Liver (tissue), 9 donors: ENCODE measurements around the gene FAM161B. TPM values are rescaled to one million over a fixed set of nuclear protein-coding genes. Genes with fewer than 3 reads are reported as not detected.

Experiments used
- DNase-seq: peaks from one replicate; pipeline ENCODE4 v3.0.0-alpha.2; 2017; ENCODE audit warnings: low spot score
- H3K27ac ChIP-seq, 2 donors: one replicate each; pipeline ENCODE4 v1.7.0; 2013; ENCODE audit warnings: inconsistent platforms in 2 of 2, low read length in 2 of 2, control low read depth in 1 of 2, low read depth in 1 of 2, mild to moderate bottlenecking in 1 of 2
- H3K27me3 ChIP-seq, 4 donors: one replicate each; pipeline versions ENCODE4 v1.6.1 to v1.7.0; 2013; ENCODE audit warnings: low read length in 3 of 4, inconsistent platforms in 1 of 4, mild to moderate bottlenecking in 1 of 4, moderate library complexity in 1 of 4; ENCODE audit not compliant: control insufficient read depth in 4 of 4, insufficient read depth in 4 of 4
- H3K36me3 ChIP-seq, 4 donors: one replicate each; pipeline versions ENCODE4 v1.6.1 to v1.7.0; 2013; ENCODE audit warnings: low read length in 3 of 4, mild to moderate bottlenecking in 3 of 4, low read depth in 1 of 4, moderate library complexity in 1 of 4; ENCODE audit not compliant: control insufficient read depth in 4 of 4, insufficient read depth in 3 of 4
- H3K4me1 ChIP-seq, 4 donors: one replicate each; pipeline versions ENCODE4 v1.6.1 to v1.7.0; 2013; ENCODE audit warnings: low read length in 3 of 4, mild to moderate bottlenecking in 3 of 4, moderate library complexity in 1 of 4; ENCODE audit not compliant: control insufficient read depth in 4 of 4, insufficient read depth in 4 of 4
- H3K4me3 ChIP-seq, 3 donors: one replicate each; pipeline versions ENCODE4 v1.6.1 to v1.7.0; 2013; ENCODE audit warnings: low read length in 3 of 3, control low read depth in 1 of 3, low read depth in 1 of 3, mild to moderate bottlenecking in 1 of 3
- H3K9ac ChIP-seq, 2 donors: one replicate each; pipeline ENCODE4 v1.7.0; 2013; ENCODE audit warnings: low read length in 2 of 2, mild to moderate bottlenecking in 2 of 2, moderate library complexity in 2 of 2, control low read depth in 1 of 2, low read depth in 1 of 2
- H3K9me3 ChIP-seq, 4 donors: one replicate each; pipeline versions ENCODE4 v1.6.1 to v1.7.0; 2013; ENCODE audit warnings: low read length in 3 of 4; ENCODE audit not compliant: control insufficient read depth in 4 of 4
- EGR1 ChIP-seq, 2 donors: IDR thresholded peaks; 2 replicates each; pipeline ENCODE4 v1.6.1; 2016 to 2018; ENCODE audit warnings: antibody characterized with exemption in 2 of 2, low read depth in 2 of 2
- FOXA1 ChIP-seq: IDR thresholded peaks from 2 replicates; pipeline ENCODE4 v1.6.1; 2016; ENCODE audit warnings: antibody characterized with exemption
- FOXA2 ChIP-seq: IDR thresholded peaks from 2 replicates; pipeline ENCODE4 v1.6.1; 2016; ENCODE audit warnings: antibody characterized with exemption
- GABPA ChIP-seq, 2 donors: IDR thresholded peaks in 1 of 2; conservative IDR thresholded peaks in 1 of 2; 2 replicates each; pipeline ENCODE4 v1.6.1; 2016; ENCODE audit warnings: antibody characterized with exemption in 2 of 2, mild to moderate bottlenecking in 1 of 2, moderate library complexity in 1 of 2
- HNF4A ChIP-seq, 2 donors: conservative IDR thresholded peaks; 2 replicates each; pipeline ENCODE4 v1.6.1; 2016; ENCODE audit warnings: antibody characterized with exemption in 2 of 2, mild to moderate bottlenecking in 2 of 2
- HNF4G ChIP-seq: IDR thresholded peaks from 2 replicates; pipeline ENCODE4 v1.6.1; 2016; ENCODE audit warnings: antibody characterized with exemption
- NR2F2 ChIP-seq: IDR thresholded peaks from 2 replicates; pipeline ENCODE4 v1.6.1; 2016; ENCODE audit warnings: antibody characterized with exemption
- RXRA ChIP-seq, 2 donors: IDR thresholded peaks; 2 replicates each; pipeline ENCODE4 v1.6.1; 2017 to 2018; ENCODE audit warnings: antibody characterized with exemption in 2 of 2, mild to moderate bottlenecking in 1 of 2
- SP1 ChIP-seq: IDR thresholded peaks from 2 replicates; pipeline ENCODE4 v1.6.1; 2018; ENCODE audit warnings: antibody characterized with exemption, mild to moderate bottlenecking
- TAF1 ChIP-seq: conservative IDR thresholded peaks from 2 replicates; pipeline ENCODE4 v1.6.1; 2016; ENCODE audit warnings: antibody characterized with exemption, mild to moderate bottlenecking
- YY1 ChIP-seq: IDR thresholded peaks from 2 replicates; pipeline ENCODE4 v1.6.1; 2016; ENCODE audit warnings: antibody characterized with exemption, mild to moderate bottlenecking
- WGBS: extraction: QIAGEN DNeasy Blood & Tissue Kit; methylation state at CpG from one replicate; pipeline ENCODE4 v1.1.7; 2013; 5-methylcytosine and 5-hydroxymethylcytosine counted together
- polyA plus RNA-seq, 2 donors: library from polyadenylated mRNA; stranded (reverse) in 1 of 2; unstranded in 1 of 2; fragments of 200-250 nt in 1 of 2; fragments of >200 nt in 1 of 2; fragmentation: Nextera tagmentation in 1 of 2; extraction: Ambion mirVana in 1 of 2; gene quantifications; one replicate each; pipeline versions ENCODE4 v1.2.1 to v1.2.3, GENCODE V29; 2013 to 2015
- total RNA-seq, 2 donors: library from RNA; depleted of rRNA; stranded (reverse); fragments of >200 nt; gene quantifications; one replicate each; pipeline ENCODE4 v1.2.3, GENCODE V29; 2014
- TF ChIP-seq, protein P1 (sequence below): IDR thresholded peaks from 2 replicates; pipeline ENCODE4 v1.6.1; 2016; ENCODE audit warnings: antibody characterized with exemption, mild to moderate bottlenecking
- TF ChIP-seq, protein P2 (sequence below): IDR thresholded peaks from 2 replicates; pipeline ENCODE4 v1.6.1; 2016; ENCODE audit warnings: antibody characterized with exemption
- TF ChIP-seq, protein P3 (sequence below): fragments of 150-350 bp; IDR thresholded peaks from 2 replicates; pipeline ENCODE4 v1.5.1; 2017; ENCODE audit warnings: improper control_type of control experiment, low read depth, low read length; ENCODE audit not compliant: missing input control
- TF ChIP-seq, protein P4 (sequence below): IDR thresholded peaks from 2 replicates; pipeline ENCODE4 v1.6.1; 2016; ENCODE audit warnings: antibody characterized with exemption
- donor health status: healthy.
- donor health status: healthy.
- donor health status: healthy.
- donor health status: healthy.
- donor health status: healthy.

The FAM161B gene
- total and polyA plus RNA-seq, 4 donors = 0.79 to 1.5 (median 1.2) TPM

DNA sequence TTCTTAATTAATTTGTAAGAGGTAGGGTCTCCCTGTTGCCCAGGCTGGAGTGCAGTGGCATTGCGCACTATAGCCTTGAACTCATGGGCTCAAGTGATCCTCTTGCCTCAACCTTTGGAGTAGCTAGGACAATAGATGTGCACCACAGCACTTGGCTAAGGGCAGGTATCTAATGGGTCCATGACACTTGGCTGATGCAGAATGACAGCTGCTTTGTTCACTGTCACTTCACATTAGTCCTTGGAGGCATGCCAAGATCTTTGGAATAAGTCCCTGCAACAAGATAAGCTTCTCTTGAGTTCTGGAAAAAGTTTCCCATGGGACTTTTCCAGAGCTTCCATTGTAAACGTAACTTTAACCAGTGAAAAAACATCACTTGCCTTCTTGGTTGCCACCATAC lies 23.6 kb upstream of the FAM161B start:
- peaks cover 5 to 59% (median 52%) of the 10 kb centered on the region in 4 donors for H3K36me3 ChIP-seq
- no peak for TF ChIP-seq GABPA (IDR thresholded peaks at IDR 0.05 in 1 of 2, conservative IDR thresholded peaks at IDR 0.05 in 1 of 2)
- TF ChIP-seq YY1 = no peak
- TF ChIP-seq, protein P1, sequence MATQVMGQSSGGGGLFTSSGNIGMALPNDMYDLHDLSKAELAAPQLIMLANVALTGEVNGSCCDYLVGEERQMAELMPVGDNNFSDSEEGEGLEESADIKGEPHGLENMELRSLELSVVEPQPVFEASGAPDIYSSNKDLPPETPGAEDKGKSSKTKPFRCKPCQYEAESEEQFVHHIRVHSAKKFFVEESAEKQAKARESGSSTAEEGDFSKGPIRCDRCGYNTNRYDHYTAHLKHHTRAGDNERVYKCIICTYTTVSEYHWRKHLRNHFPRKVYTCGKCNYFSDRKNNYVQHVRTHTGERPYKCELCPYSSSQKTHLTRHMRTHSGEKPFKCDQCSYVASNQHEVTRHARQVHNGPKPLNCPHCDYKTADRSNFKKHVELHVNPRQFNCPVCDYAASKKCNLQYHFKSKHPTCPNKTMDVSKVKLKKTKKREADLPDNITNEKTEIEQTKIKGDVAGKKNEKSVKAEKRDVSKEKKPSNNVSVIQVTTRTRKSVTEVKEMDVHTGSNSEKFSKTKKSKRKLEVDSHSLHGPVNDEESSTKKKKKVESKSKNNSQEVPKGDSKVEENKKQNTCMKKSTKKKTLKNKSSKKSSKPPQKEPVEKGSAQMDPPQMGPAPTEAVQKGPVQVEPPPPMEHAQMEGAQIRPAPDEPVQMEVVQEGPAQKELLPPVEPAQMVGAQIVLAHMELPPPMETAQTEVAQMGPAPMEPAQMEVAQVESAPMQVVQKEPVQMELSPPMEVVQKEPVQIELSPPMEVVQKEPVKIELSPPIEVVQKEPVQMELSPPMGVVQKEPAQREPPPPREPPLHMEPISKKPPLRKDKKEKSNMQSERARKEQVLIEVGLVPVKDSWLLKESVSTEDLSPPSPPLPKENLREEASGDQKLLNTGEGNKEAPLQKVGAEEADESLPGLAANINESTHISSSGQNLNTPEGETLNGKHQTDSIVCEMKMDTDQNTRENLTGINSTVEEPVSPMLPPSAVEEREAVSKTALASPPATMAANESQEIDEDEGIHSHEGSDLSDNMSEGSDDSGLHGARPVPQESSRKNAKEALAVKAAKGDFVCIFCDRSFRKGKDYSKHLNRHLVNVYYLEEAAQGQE = no peak
- TF ChIP-seq, protein P2, sequence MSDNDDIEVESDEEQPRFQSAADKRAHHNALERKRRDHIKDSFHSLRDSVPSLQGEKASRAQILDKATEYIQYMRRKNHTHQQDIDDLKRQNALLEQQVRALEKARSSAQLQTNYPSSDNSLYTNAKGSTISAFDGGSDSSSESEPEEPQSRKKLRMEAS = no peak
- no peak for TF ChIP-seq RXRA (IDR thresholded peaks at IDR 0.05)
- TF ChIP-seq HNF4A (conservative IDR thresholded peaks at IDR 0.05) = no peak
- TF ChIP-seq EGR1 (IDR thresholded peaks at IDR 0.05; ENCODE audit: low read depth in 2 of 2) = no peak

DNA sequence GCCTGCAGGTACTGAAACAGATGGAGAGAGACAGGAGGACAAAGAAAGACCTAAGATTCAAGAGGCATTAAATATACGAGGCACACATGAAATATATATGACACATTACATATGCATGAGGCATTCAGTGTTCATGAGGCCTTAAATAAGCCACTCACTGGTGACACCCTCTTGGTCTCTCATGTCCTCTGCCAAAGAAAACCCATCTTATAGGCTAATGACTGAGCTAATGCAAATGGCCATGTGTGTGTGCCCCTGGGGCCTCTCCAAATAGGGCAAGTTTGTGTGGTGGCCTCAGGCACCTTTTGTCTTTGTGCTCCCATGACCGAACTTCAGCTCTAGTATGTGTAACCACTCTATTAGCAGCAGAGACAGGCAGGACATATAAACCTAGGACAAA lies 19.0 kb upstream of the FAM161B start:
- peaks cover 0 to 4% (median 0%) of the 10 kb centered on the region in 4 donors for H3K4me1 ChIP-seq
- no peaks in the 10 kb centered on the region for H3K27me3 ChIP-seq
- DNase-seq = no peak
- H3K36me3 ChIP-seq = peaks cover 6 to 74% (median 55%) of the 10 kb centered on the region in 4 donors
- no peaks in the 10 kb centered on the region for H3K9me3 ChIP-seq
- no peak overlapping the region for H3K27ac ChIP-seq
- H3K9ac ChIP-seq = no peak overlapping the region
- WGBS = 94% methylated on average over 2 of the region's 2 CpGs
- no peak for TF ChIP-seq SP1
- H3K4me3 ChIP-seq = no peak overlapping the region

More for the DNA sequence above, 23.6 kb upstream of the FAM161B start:
- Histone ChIP-seq H3K27me3 (no peaks in the 10 kb centered on the region), H3K4me1 (peaks cover 0 to 7% (median 0%) of the 10 kb centered on the region in 4 donors), H3K4me3 (no peak overlapping the region), H3K9ac (no peak overlapping the region), H3K27ac (no peak overlapping the region), H3K9me3 (no peaks in the 10 kb centered on the region)
- DNase-seq = no peak
- WGBS = 65% methylated on average over 2 of the region's 2 CpGs

DNA sequence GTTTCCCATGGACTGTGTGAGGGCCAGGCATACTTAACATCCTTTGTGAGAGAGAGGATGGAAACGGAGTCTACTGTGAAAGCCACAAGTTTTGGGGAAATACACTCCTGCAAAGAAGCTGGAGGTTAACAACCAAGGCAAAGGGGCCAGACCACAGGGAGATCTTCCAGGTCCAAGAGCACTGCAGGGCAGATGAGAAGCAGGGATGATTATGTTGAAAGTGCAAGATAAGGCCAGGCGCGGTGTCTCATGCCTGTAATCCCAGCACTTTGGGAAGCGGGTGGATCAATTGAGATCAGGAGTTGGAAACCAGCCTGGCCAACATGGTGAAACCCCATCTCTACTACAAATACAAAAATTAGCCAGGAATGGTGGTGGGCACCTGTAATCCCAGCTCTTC lies 15.3 kb upstream of the FAM161B start:
- TF ChIP-seq HNF4A (conservative IDR thresholded peaks at IDR 0.05) = no peak
- TF ChIP-seq FOXA2 = no peak
- no peak for TF ChIP-seq SP1
- TF ChIP-seq FOXA1 = no peak
- TF ChIP-seq TAF1 = no peak
- TF ChIP-seq, protein P3, sequence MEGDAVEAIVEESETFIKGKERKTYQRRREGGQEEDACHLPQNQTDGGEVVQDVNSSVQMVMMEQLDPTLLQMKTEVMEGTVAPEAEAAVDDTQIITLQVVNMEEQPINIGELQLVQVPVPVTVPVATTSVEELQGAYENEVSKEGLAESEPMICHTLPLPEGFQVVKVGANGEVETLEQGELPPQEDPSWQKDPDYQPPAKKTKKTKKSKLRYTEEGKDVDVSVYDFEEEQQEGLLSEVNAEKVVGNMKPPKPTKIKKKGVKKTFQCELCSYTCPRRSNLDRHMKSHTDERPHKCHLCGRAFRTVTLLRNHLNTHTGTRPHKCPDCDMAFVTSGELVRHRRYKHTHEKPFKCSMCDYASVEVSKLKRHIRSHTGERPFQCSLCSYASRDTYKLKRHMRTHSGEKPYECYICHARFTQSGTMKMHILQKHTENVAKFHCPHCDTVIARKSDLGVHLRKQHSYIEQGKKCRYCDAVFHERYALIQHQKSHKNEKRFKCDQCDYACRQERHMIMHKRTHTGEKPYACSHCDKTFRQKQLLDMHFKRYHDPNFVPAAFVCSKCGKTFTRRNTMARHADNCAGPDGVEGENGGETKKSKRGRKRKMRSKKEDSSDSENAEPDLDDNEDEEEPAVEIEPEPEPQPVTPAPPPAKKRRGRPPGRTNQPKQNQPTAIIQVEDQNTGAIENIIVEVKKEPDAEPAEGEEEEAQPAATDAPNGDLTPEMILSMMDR = no peak
- TF ChIP-seq, protein P4, sequence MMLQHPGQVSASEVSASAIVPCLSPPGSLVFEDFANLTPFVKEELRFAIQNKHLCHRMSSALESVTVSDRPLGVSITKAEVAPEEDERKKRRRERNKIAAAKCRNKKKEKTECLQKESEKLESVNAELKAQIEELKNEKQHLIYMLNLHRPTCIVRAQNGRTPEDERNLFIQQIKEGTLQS = no peak
- no peak for TF ChIP-seq HNF4G
- no peak for TF ChIP-seq YY1
- TF ChIP-seq NR2F2 = no peak
- Histone ChIP-seq H3K27ac (no peak overlapping the region), H3K9me3 (no peaks in the 10 kb centered on the region), H3K27me3 (no peaks in the 10 kb centered on the region), H3K9ac (no peak overlapping the region), H3K4me3 (no peak overlapping the region), H3K36me3 (peaks cover 7 to 80% (median 68%) of the 10 kb centered on the region in 4 donors), H3K4me1 (peaks cover 0 to 4% (median 0%) of the 10 kb centered on the region in 4 donors)
- WGBS = 86% methylated on average over 4 of the region's 4 CpGs
- DNase-seq = no peak
